H1 (cell line): ENCODE measurements around the gene RNF212. TPM values are rescaled to one million over a fixed set of nuclear protein-coding genes. Genes with fewer than 3 reads are reported as not detected.

Source experiments
- CTCF ChIA-PET: fragments of 300-600 bp; sonication (Branson Sonifier 250); formaldehyde crosslinking; loops from one replicate; lab custom pipeline; 2021; ENCODE audit not compliant: partially characterized antibody; lab: Charles Lee
- POLR2A ChIA-PET: fragments of 300-600 bp; sonication (Branson Sonifier 250); formaldehyde crosslinking; loops from one replicate; lab custom pipeline; 2021; ENCODE audit warnings: inconsistent platforms; ENCODE audit not compliant: partially characterized antibody; lab: Charles Lee
- DNase-seq, 2 experiments: peaks; one replicate each; pipeline versions ENCODE4 v3.0.0 to v3.0.0-alpha.2; 2010 to 2022; ENCODE audit warnings: low spot score in 2 of 2, low read depth in 1 of 2, mixed read lengths in 1 of 2
- FAIRE-seq: peaks from 2 replicates; lab custom pipeline; 2011; peaks lifted over from hg19 to GRCh38; lab: Jason Lieb, UNC
- H2AFZ ChIP-seq: 2 replicates; pipeline ENCODE4 v1.8.1; 2012; ENCODE audit warnings: low read length, inconsistent platforms
- H2AK5ac ChIP-seq: 2 replicates; pipeline ENCODE4 v1.6.1; 2013; ENCODE audit warnings: low read depth, low read length
- H2BK120ac ChIP-seq: replicated peaks from 2 replicates; pipeline ENCODE3; 2013; ENCODE audit warnings: low read depth, low read length, inconsistent platforms
- H2BK12ac ChIP-seq: 2 replicates; pipeline ENCODE4 v1.6.1; 2013; ENCODE audit warnings: low read depth, low read length
- H2BK15ac ChIP-seq: 2 replicates; pipeline ENCODE4 v1.6.1; 2013; ENCODE audit warnings: low read length
- H2BK20ac ChIP-seq: 2 replicates; pipeline ENCODE4 v1.6.1; 2013; ENCODE audit warnings: low read length
- H2BK5ac ChIP-seq: 2 replicates; pipeline ENCODE4 v1.6.1; 2013; ENCODE audit warnings: low read depth, low read length
- H3K14ac ChIP-seq: 2 replicates; pipeline ENCODE4 v1.6.1; 2013; ENCODE audit warnings: inconsistent platforms; ENCODE audit not compliant: insufficient read length
- H3K18ac ChIP-seq: 2 replicates; pipeline ENCODE4 v1.6.1; 2013; ENCODE audit warnings: low read length; ENCODE audit errors: extremely low read depth
- H3K23ac ChIP-seq: 2 replicates; pipeline ENCODE4 v1.6.1; 2013; ENCODE audit warnings: inconsistent platforms; ENCODE audit not compliant: insufficient read length
- H3K23me2 ChIP-seq: 2 replicates; pipeline ENCODE4 v1.6.1; 2013; ENCODE audit warnings: low read depth, low read length
- H3K27ac ChIP-seq: 2 replicates; pipeline ENCODE4 v1.6.1; 2011; ENCODE audit warnings: low read depth, low read length, inconsistent platforms
- H3K27me3 ChIP-seq, 4 experiments: replicated peaks in 1 of 4; 1 replicate in 1 of 4; 2 replicates in 3 of 4; pipeline versions ENCODE4 v1.6.1 to v1.8.1; 2011 to 2013; ENCODE audit warnings: low read length in 3 of 4, mild to moderate bottlenecking in 3 of 4, inconsistent platforms in 2 of 4, mixed read lengths in 2 of 4, moderate library complexity in 1 of 4; ENCODE audit not compliant: control insufficient read depth in 3 of 4, insufficient read depth in 3 of 4; ENCODE audit errors: extremely low read depth in 1 of 4
- H3K36me3 ChIP-seq, 4 experiments: 2 replicates each; pipeline versions ENCODE4 v1.6.1 to v1.8.1; 2011 to 2013; ENCODE audit warnings: mild to moderate bottlenecking in 4 of 4, low read length in 3 of 4, moderate library complexity in 2 of 4, control low read depth in 1 of 4, inconsistent platforms in 1 of 4; ENCODE audit not compliant: insufficient read depth in 4 of 4, control insufficient read depth in 2 of 4
- H3K4ac ChIP-seq: replicated peaks from 2 replicates; pipeline ENCODE3; 2013; ENCODE audit warnings: low read length, low read depth, mixed read lengths, inconsistent platforms; ENCODE audit not compliant: insufficient read length
- H3K4me1 ChIP-seq, 4 experiments: replicated peaks in 1 of 4; 1 replicate in 1 of 4; 2 replicates in 3 of 4; pipeline versions ENCODE4 v1.6.1 to v1.8.1; 2011 to 2013; ENCODE audit warnings: low read length in 3 of 4, inconsistent platforms in 2 of 4, mixed read lengths in 1 of 4; ENCODE audit not compliant: insufficient read depth in 4 of 4, control insufficient read depth in 3 of 4
- H3K4me2 ChIP-seq, 2 experiments: 2 replicates each; pipeline versions ENCODE4 v1.6.1 to v1.8.1; 2011 to 2013; ENCODE audit warnings: low read depth in 2 of 2, low read length in 2 of 2, control low read depth in 1 of 2, inconsistent platforms in 1 of 2, mild to moderate bottlenecking in 1 of 2; ENCODE audit not compliant: insufficient read depth in 1 of 2
- H3K4me3 ChIP-seq, 4 experiments: fragments of 200-600, 300-600 bp in 1 of 4; sonication (generic), shearing (Covaris generic), sonication (Bioruptor Twin) in 1 of 4; 2 replicates each; pipeline versions ENCODE4 v1.5.1 to v1.8.1; 2011 to 2016; ENCODE audit warnings: low read length in 4 of 4, low read depth in 3 of 4, control low read depth in 2 of 4, inconsistent platforms in 2 of 4, mild to moderate bottlenecking in 2 of 4, mixed read lengths in 1 of 4, moderate library complexity in 1 of 4; ENCODE audit not compliant: insufficient read depth in 2 of 4; ENCODE audit errors: extremely low read depth in 1 of 4
- H3K56ac ChIP-seq: replicated peaks from 2 replicates; pipeline ENCODE3; 2013; ENCODE audit warnings: low read depth, mild to moderate bottlenecking, mixed read lengths, low read length, inconsistent platforms; ENCODE audit not compliant: insufficient read length
- H3K79me1 ChIP-seq: 2 replicates; pipeline ENCODE4 v1.6.1; 2013; ENCODE audit warnings: low read depth, low read length, control low read depth
- H3K79me2 ChIP-seq, 2 experiments: 2 replicates each; pipeline versions ENCODE4 v1.6.1 to v1.8.1; 2012 to 2013; ENCODE audit warnings: low read length in 2 of 2, mild to moderate bottlenecking in 2 of 2, inconsistent platforms in 1 of 2; ENCODE audit not compliant: insufficient read depth in 2 of 2, control insufficient read depth in 1 of 2
- H3K9ac ChIP-seq, 4 experiments: replicated peaks in 1 of 4; 1 replicate in 1 of 4; 2 replicates in 3 of 4; pipeline versions ENCODE4 v1.6.1 to v1.8.1; 2011 to 2013; ENCODE audit warnings: low read depth in 3 of 4, low read length in 3 of 4, control low read depth in 2 of 4, mild to moderate bottlenecking in 2 of 4, moderate library complexity in 2 of 4, inconsistent platforms in 1 of 4; ENCODE audit errors: extremely low read depth in 1 of 4
- H3K9me3 ChIP-seq, 2 experiments: 2 replicates each; pipeline versions ENCODE4 v1.6.1 to v1.8.1; 2012 to 2013; ENCODE audit warnings: mild to moderate bottlenecking in 2 of 2, moderate library complexity in 2 of 2, control low read depth in 1 of 2, inconsistent platforms in 1 of 2, low read depth in 1 of 2, low read length in 1 of 2, mixed read lengths in 1 of 2; ENCODE audit not compliant: insufficient read depth in 2 of 2
- H4K20me1 ChIP-seq, 2 experiments: replicated peaks in 1 of 2; 2 replicates each; pipeline versions ENCODE3 to v1.8.1; 2011 to 2013; ENCODE audit warnings: inconsistent platforms in 2 of 2, low read length in 2 of 2, mild to moderate bottlenecking in 1 of 2; ENCODE audit not compliant: insufficient read depth in 2 of 2, control insufficient read depth in 1 of 2
- H4K5ac ChIP-seq: 2 replicates; pipeline ENCODE4 v1.6.1; 2013; ENCODE audit warnings: low read length, low read depth, mixed read lengths, inconsistent platforms; ENCODE audit not compliant: insufficient read length
- H4K8ac ChIP-seq: 2 replicates; pipeline ENCODE4 v1.8.0; 2013; ENCODE audit warnings: mild to moderate bottlenecking, moderate library complexity, low read length, inconsistent platforms; ENCODE audit not compliant: insufficient read depth; ENCODE audit errors: extremely low read depth
- H4K91ac ChIP-seq: replicated peaks from 2 replicates; pipeline ENCODE3; 2013; ENCODE audit warnings: low read length, mixed read lengths, inconsistent platforms; ENCODE audit not compliant: insufficient read length
- BACH1 ChIP-seq: IDR thresholded peaks from 2 replicates; pipeline ENCODE4 v1.6.1; 2012; ENCODE audit warnings: low read length, improper control_type of control experiment
- RAD21 ChIP-seq, 2 experiments: IDR thresholded peaks in 1 of 2; conservative IDR thresholded peaks in 1 of 2; 2 replicates each; pipeline ENCODE4 v1.6.1; 2011; ENCODE audit warnings: low read depth in 2 of 2, low read length in 2 of 2, improper control_type of control experiment in 1 of 2, inconsistent platforms in 1 of 2, mild to moderate bottlenecking in 1 of 2, moderate library complexity in 1 of 2
- YY1 ChIP-seq: IDR thresholded peaks from 2 replicates; pipeline ENCODE4 v1.6.1; 2011; ENCODE audit warnings: low read depth, mild to moderate bottlenecking, low read length
- WGBS, 2 experiments: shearing (Covaris generic) in 1 of 2; methylation state at CpG; one replicate each; pipeline versions ENCODE4 v1.1.6 to v1.1.7; 2013 to 2015; ENCODE audit warnings: low lambda C conversion rate in 2 of 2, mixed read lengths in 2 of 2, inconsistent platforms in 1 of 2, low coverage in 1 of 2, missing lambda C conversion rate in 1 of 2; ENCODE audit not compliant: insufficient replicate concordance in 2 of 2, insufficient coverage in 1 of 2, insufficient read length in 1 of 2; ENCODE audit errors: extremely low coverage in 1 of 2, missing lambda C conversion rate in 1 of 2; 5-methylcytosine and 5-hydroxymethylcytosine counted together
- polyA plus RNA-seq, 7 experiments: library from polyadenylated mRNA; depleted of rRNA in 3 of 7; stranded (reverse) in 5 of 7; unstranded in 2 of 7; fragments of >200 nt in 5 of 7; fragments of 200-250 nt in 2 of 7; gene quantifications; 1 replicate in 5 of 7; 2 replicates in 1 of 7; 4 replicates in 1 of 7; pipeline versions ENCODE4 v1.2.1 to v1.2.3, GENCODE V29; 2011 to 2013; ENCODE audit warnings: missing spikeins in 2 of 7, mixed read lengths in 2 of 7
- total RNA-seq: library from RNA; stranded (reverse); fragmentation: NEBNext Ultra II Directional; extraction: Animal tissue kit (Norgen Biotek cat#: 25700); gene quantifications from 2 replicates; pipeline ENCODE4 v1.2.1, GENCODE V29; 2021
- TF ChIP-seq, protein P1 (sequence below), 3 experiments: IDR thresholded peaks; 1 replicate in 2 of 3; 2 replicates in 1 of 3; pipeline versions ENCODE4 v1.5.1 to v1.6.1; 2011; ENCODE audit warnings: low read length in 3 of 3, mild to moderate bottlenecking in 3 of 3, inconsistent platforms in 2 of 3, low read depth in 1 of 3, moderate library complexity in 1 of 3; ENCODE audit not compliant: insufficient read depth in 1 of 3; ENCODE audit errors: control extremely low read depth in 1 of 3

Gene RNF212
- total and polyA plus RNA-seq, 2 of the 8 experiments (the other 6 are each of a cell fraction or from before 2014, with no cell fraction given): 3.4 to 5.4 TPM

DNA sequence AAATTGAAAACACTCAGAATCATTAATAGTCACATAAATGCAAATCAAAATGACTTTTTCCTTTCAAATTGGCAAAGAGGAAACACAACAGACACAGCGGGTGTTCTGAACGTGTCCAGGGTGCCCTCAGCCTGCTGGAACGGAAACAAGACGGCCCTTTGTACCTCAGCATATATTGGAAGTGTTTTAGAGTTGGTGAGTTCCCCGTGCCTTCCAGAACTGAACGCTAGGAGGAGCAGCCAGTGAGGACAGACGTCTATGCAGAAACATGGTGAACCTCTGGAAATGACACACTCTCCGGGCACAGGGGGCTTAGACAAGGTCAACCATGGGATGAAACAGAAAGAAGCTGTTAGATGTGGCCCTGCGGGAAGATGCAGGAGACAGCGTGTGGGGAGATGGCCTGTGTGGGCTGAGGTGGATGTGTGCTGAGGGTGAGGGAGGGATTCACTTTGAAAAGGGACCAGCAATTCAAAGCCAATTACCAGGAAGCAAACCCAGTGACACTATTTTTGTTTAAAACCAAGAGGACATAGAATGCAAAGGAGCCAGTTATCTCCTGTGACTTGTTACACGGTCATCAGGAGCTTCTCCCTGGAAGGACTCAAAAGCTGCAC is 40.4 kb downstream of the RNF212 start:
- WGBS, 2 experiments: 59% methylated on average over 11 of the region's 11 CpGs; no CpG with 5 or more reads in 1 of the 2 experiments
- peak; percentile 84 for FAIRE-seq

More for the DNA sequence above, 40.4 kb downstream of the RNF212 start:
- Histone ChIP-seq H3K27ac (no peak overlapping the region), H3K27me3 (no peaks in the 10 kb centered on the region), H3K4me3 (no peak overlapping the region), H3K4me2 (no peak overlapping the region), H2AK5ac (no peak overlapping the region), H3K14ac (no peak overlapping the region), H4K20me1 (no peaks in the 10 kb centered on the region), H3K9me3 (peaks cover 2 to 4% of the 10 kb centered on the region in 2 experiments; a peak in 2 of 4 replicates), H4K5ac (peak overlapping the region; percentile 2), H2BK20ac (no peak overlapping the region), H3K36me3 (no peaks in the 10 kb centered on the region), H3K23me2 (no peaks in the 10 kb centered on the region), H2BK15ac (no peak overlapping the region), H3K4me1 (no peaks in the 10 kb centered on the region), H3K4ac (no peak overlapping the region), H3K79me2 (no peaks in the 10 kb centered on the region), H4K8ac (no peak overlapping the region), H3K23ac (no peak overlapping the region), H2AFZ (peak overlapping the region; percentile 61), H3K9ac (no peak overlapping the region), H2BK120ac (no peak overlapping the region), H3K79me1 (no peaks in the 10 kb centered on the region), H4K91ac (no peak overlapping the region), H3K18ac (no peak overlapping the region), H2BK5ac (no peak overlapping the region), H3K56ac (no peak overlapping the region), H2BK12ac (0 out of 2 replicates have a peak overlapping the region, but pooled peaks have one; percentile 6)
- ChIA-PET CTCF (interaction anchor here (0.7 to 4.2 kb wide), 14 partner anchors 9 to 275 kb away, joined by 3 to 19 read pairs (median 4); no protein-coding TSS in a partner anchor), POLR2A (no interaction called here)
- peak in 1 of 2 experiments; percentile 67 for DNase-seq
- TF ChIP-seq, protein P1, sequence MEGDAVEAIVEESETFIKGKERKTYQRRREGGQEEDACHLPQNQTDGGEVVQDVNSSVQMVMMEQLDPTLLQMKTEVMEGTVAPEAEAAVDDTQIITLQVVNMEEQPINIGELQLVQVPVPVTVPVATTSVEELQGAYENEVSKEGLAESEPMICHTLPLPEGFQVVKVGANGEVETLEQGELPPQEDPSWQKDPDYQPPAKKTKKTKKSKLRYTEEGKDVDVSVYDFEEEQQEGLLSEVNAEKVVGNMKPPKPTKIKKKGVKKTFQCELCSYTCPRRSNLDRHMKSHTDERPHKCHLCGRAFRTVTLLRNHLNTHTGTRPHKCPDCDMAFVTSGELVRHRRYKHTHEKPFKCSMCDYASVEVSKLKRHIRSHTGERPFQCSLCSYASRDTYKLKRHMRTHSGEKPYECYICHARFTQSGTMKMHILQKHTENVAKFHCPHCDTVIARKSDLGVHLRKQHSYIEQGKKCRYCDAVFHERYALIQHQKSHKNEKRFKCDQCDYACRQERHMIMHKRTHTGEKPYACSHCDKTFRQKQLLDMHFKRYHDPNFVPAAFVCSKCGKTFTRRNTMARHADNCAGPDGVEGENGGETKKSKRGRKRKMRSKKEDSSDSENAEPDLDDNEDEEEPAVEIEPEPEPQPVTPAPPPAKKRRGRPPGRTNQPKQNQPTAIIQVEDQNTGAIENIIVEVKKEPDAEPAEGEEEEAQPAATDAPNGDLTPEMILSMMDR (IDR thresholded peaks at IDR 0.05; ENCODE audit: control extremely low read depth in 1 of 3, insufficient read depth in 1 of 3, low read depth in 1 of 3, low read length in 3 of 3): peak; percentile 53 to 84 (median 70)
- TF ChIP-seq RAD21 (IDR thresholded peaks at IDR 0.05 in 1 of 2, conservative IDR thresholded peaks at IDR 0.05 in 1 of 2; ENCODE audit: low read depth in 2 of 2, low read length in 2 of 2) (peak; percentile 35 to 57; a peak in 3 of 4 replicates), BACH1 (no peak), YY1 (0 out of 2 replicates have a peak, but pooled peaks have one; percentile 37)
